ENCODE results near the gene UBR7.
"Not testable (repeated sequence)": the region's sequence is repeated elsewhere in the genome, so short reads cannot be mapped to it uniquely, and the experiment has no call there.

Gene UBR7, protein sequence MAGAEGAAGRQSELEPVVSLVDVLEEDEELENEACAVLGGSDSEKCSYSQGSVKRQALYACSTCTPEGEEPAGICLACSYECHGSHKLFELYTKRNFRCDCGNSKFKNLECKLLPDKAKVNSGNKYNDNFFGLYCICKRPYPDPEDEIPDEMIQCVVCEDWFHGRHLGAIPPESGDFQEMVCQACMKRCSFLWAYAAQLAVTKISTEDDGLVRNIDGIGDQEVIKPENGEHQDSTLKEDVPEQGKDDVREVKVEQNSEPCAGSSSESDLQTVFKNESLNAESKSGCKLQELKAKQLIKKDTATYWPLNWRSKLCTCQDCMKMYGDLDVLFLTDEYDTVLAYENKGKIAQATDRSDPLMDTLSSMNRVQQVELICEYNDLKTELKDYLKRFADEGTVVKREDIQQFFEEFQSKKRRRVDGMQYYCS

DNA sequence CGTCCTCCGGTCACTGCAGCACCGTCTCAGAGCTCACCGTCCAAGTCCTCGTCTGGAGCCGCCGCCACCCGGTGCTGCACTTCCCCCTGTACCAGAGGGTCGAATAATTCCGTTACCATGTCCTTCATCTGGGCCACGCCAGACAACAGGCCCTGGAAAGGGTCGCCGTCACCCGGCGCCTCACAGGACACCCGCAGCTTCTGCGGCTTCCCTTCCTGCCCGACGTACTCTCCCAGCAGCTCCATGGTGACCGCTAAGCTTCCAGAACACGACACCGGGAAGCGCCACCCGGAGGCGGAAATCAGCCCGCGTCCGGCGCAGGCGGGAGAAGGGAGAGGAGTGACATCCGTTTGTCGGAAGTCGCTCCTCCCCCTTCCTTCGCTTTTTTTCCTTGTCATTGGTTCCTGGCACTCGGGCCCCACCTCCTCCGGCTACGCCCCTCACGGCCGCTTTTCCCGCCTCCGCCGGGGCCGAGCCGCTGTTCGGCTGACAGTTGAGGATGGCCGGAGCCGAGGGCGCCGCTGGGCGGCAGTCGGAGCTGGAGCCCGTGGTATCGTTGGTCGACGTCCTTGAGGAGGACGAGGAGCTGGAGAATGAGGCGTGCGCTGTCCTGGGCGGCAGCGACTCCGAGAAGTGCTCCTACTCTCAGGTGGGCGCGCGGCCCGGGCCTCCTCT is at the start of gene UBR7, which contains the start of gene GON7:
Gene UBR7 (plus strand): TSS at position 464 of the 675 bp plus-strand sequence. CDS start 36 bp downstream, at position 500.
Gene GON7 (minus strand): TSS at position 273 of the 675 bp plus-strand sequence. CDS start 28 bp downstream, at position 245.
- peak; percentile 93 for DNase-seq (ENCODE audit: low spot score)

DNA sequence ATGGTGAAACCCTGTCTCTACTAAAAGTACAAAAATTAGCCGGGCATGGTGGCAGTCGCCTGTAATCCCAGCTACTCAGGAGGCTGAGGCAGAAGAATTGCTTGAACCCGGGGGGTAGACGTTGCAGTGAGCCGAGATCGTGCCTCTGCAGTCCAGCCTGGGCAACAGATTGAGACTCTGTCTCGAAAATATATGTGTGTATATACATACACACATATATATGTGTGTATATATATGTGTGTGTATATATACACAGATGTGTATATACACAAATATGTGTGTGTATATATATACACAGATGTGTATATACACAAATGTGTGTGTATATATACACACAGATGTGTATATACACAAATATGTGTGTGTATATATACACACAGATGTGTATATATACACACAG is 48.7 kb upstream of the UBR7 start:
- not testable (repeated sequence) for DNase-seq (ENCODE audit: low spot score)

DNA sequence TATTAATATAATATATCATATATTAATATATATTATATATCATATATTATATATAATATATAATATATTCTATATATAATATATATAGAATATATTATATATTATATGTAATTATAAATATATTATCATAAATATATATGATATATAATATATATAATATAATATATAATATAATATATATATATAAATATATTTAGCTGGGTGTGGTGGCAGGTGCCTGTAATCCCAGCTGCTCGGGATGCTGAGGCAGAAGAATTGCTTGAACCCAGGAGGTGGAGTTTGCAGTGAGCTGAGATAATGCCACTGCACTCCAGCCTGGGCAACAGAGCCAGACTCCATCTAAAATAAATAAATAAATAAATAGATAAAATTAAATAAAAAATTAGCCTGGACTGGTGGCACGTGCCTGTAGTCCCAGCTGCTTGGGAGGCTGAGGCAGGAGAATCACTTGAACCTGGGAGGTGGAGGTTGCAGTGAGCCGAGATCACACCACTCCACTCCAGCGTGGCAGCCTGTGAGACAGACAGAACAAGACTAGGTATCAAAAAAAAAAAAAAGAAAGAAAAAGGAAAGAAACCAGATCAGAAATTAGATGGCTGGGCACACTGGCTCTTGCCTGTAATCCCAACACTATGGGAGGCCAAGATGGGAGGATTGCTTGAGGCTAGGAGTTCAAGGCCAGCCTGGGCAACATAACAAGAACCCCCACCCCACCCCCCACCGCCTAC is 47.3 kb upstream of the UBR7 start:
- not testable (repeated sequence) for DNase-seq (ENCODE audit: low spot score)

DNA sequence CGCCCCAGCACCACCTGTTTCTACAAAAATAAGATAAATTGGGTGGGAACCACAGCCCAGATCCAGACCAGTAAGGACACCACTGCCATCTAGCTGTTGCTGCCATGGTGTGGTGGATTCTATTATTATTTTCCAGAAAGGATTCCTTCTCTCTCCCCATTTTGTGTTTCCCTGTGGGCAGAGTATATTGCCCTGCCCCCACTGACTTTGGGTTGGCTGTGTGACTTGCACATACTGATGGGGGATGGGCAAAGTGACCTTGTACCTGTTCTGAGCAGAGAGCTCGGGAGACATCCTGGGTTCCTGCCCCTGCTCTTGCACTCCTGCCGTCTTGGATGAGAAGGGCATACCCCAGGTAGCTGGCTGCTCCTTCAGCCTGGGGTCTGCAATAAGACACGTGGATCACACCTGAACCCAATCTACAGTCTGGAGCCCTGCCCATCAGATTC is 46.7 kb upstream of the UBR7 start:
- DNase-seq (ENCODE audit: low spot score) = no peak

DNA sequence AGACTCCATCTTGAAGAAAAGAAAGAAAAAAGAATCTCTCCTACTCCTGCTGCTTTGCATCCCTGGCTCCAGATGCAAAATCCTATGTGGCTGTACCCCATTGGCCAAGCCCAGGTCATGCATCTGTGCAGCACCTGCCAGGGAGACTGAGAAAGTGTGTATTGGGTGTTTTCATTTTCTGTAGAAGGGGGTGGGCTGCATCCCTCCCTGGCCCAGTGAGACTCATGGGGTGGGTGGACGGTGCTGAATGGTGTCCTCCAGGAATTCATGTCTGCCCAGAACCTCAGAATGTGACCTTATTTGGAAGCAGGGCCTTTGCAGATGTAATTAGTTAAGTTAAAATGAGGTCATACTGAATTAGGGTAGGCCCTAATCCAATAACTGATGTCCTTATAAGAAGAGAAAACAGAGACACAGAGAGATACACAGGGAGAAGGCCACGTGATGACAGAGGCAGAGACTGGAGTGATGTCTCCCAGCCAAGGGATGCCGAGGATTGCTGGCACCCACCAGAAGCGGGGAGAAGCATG is 45.6 kb upstream of the UBR7 start:
- DNase-seq (ENCODE audit: low spot score) = no peak

DNA sequence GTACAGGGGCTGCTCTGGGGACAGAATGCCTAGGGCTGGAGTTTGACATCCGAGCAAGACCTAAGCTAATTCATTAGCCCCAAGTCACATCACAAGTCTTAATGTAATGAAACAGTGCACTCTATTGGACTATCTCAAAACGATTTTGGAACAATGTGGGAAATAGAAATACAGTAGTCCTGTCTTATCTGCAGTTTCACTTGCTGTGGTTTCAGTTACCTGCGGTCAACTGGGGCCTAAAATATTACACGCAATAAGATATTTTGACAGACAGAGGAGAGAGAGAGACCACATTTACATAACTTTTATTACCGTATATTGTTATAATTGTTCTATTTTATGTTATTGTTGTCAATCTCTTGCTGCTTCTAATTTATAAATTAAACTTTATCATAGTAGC is 43.5 kb upstream of the UBR7 start:
- DNase-seq (ENCODE audit: low spot score) = no peak

DNA sequence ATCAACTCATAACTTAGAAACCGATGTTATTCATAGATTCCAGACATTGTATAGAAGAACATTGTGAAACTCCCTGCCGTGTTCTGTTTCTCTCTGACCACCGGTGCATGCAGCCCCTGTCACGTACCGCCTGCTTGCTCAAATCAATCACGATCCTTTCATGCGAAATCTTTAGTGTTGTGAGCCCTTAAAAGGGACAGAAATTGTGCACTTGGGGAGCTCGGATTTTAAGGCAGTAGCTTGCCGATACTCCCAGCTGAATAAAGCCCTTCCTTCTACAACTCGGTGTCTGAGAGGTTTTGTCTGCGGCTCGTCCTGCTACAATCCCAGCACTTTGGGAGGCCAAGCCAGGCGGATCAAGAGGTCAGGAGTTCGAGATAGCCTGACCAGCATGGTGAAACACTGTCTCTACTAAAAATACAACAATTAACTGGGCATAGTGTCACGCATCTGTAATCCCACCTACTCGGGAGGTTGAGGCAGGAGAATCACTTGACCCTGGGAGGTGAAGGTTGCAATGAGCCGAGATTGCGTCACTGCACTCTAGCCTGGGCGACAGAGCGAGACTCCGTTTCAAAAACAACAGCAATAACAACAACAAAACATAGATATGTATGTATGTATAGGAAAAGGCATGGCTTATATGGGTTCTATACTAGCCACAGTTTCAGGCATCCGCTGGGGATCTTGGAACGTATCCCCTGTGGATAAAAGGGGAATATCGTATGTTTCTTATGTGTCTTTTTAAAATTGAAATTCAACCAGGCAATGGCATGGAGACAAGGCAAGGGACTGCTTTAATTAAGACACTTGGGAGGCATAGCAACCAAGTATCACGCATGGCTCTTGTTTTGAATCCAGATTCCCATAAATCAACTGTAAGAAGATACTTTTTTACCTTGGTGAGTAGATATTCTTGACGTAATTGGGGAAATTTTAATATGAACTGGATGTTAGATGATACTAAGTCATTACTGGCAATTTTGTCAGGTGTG is 41.5 kb upstream of the UBR7 start:
- DNase-seq (ENCODE audit: low spot score) = not testable (repeated sequence)

DNA sequence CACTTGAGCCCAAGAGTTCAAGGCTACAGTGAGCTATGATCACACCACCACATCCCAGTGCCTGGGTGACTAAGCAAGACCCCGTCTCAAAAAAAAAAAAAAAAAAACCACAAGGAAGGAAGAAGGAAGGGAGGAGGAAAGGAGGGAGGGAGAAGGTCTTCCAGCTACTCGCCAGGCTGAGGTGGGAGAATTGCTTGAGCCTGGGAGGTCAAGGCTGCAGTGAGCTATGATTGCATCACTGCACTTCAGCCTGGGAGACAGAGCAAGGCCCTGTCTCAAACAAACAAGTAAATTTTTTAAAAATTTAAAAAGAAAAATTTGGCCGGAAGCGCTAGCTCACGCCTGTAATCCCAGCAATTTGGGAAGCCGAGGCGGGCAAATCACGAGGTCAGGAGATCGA is 38.4 kb upstream of the UBR7 start:
- not testable (repeated sequence) for DNase-seq (ENCODE audit: low spot score)

DNA sequence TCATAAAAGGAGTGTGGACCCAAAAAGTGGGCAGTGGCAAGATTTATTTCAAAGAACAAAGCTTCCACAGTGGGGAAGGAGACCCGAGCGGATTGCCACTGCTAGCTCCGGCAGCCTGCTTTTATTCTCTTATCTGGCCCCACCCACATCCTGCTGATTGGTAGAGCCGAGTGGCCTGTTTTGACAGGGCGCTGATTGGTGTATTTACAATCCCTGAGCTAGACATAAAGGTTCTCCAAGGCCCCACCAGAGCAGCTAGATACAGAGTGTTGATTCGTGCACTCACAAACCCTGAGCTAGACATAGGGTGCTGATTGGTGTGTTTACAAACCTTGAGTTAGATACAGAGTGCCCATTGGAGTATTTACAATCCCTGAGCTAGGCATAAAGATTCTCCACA is 37.4 kb upstream of the UBR7 start:
- not testable (repeated sequence) for DNase-seq (ENCODE audit: low spot score)

DNA sequence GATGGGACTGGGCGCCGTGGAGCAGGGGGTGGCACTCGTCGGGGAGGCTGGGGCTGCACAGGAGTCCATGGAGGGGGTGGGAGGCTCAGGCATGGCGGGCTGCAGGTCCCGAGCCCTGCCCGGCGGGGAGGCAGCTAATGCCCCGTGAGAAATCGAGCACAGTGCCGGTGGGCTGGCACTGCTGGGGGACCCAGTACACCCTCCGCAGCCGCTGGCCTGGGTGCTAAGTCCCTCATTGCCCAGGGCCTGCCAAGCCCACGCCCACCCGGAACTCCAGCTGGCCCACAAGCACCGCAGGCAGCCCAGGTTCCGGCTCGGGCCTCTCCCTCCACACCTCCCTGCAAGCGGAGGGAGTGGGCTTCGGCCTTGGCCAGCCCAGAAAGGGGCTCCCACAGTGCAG is 36.9 kb upstream of the UBR7 start:
- DNase-seq (ENCODE audit: low spot score) = not testable (repeated sequence)

DNA sequence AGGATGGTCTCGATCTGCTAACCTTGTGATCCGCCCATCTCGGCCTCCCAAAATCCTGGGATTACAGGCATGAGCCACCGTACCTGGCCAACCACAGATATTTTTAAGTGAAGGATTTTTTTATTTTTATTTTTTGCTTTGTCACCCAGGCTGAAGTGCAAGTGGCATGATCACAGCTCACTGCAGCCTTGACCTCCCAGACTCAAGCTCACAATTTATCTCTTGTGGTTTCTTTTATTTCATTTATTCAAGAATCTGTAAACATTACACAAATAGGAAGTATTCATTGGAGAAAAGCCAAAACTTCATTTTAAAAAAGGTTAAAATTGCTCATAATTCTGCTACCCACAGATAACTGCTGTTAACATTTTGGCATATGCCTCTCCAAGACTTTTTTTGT is 35.7 kb upstream of the UBR7 start:
- no peak for DNase-seq (ENCODE audit: low spot score)

DNA sequence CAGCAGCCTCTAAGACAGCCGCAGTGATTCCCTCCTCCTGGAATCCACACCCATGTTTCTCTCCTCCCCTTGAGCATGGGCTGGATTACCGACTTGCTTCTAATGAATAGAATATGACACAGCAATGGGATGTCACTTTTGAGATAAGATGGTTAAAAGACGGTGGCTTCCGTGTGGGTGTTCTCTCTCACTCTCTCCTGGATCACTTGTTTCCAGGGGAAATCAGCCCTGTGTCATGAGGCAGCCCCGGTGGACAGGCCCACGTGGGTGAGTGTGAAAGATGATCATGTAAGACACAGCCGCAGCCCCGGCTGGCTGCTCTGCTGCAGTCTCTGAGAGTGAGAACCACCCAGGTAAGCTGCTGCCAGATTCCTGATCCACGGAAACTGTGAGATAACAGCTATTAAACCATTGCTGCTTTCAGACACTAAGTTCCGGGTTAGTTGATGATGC is 33.1 kb upstream of the UBR7 start:
- no peak for DNase-seq (ENCODE audit: low spot score)

DNA sequence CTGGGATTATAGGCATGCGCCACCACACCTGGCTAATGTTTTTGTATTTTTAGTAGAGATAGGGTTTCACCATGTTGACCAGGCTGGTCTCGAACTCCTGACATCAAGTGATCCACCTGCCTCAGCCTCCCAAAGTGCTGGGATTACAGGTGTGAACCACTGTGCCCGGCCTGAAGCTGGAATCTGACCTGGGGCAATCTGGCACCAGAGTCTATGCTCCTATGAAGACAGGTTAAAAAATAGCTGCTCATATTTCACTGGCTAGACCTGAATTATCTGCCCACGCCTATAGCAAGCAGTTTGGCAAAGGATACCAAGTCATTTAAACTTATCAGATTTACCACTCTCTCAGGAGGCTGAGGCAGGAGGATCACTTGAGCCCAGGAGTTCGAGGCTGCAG is 32.3 kb upstream of the UBR7 start:
- DNase-seq (ENCODE audit: low spot score) = not testable (repeated sequence)

DNA sequence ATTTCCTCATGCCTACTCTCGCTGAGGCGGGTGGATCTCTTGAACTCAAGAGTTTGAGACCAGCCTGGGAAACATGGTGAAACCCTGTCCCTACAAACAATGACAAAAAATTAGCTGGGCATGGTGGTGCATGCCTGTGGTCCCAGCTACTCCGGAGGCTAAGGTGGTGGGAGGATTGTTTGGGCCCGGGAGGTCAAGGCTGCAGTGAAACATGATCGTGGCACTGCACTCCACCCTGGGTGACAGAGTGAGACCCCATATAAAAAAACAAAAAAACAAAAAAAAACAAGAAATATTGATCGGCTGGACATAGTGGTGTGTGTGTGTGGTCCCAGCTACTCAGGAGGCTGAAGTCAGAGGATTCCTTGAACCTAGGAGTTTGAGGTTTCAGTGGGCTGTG is 31.6 kb upstream of the UBR7 start:
- no peak for DNase-seq (ENCODE audit: low spot score)

DNA sequence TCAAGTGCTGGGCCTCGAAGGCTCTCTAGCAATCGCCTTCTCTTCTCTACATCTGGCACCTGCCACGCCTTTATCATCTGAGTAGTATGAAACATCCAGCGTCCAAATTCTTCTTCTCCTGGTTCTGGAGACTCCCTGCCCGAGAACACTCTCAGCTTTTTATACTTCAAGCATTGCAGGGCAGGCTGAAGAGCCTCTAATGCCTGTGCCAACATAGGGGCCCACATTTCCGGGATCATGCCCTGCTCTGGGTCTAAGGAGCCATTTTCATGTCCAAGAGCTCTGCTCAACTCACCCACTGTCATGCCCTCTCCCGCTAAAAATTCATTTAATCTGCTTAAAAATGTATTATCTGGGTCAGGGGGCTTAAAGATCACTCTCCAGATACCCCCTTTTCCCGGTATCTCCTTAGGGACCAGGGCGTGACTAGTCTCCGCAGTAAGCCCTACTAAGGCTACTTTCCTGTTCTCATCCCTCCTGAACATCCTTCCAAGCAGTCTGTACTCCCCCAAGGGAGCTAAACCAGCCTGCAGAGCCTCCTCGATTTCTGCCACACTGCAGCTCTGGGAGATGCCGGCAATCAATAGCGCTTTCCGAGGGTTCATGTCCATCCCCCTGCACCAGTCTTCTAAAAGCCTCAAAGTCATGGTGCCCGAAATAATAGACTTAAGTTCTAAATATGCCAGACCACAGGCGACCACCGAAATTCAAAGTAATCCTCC is 23.3 kb upstream of the UBR7 start:
- no peak for DNase-seq (ENCODE audit: low spot score)

DNA sequence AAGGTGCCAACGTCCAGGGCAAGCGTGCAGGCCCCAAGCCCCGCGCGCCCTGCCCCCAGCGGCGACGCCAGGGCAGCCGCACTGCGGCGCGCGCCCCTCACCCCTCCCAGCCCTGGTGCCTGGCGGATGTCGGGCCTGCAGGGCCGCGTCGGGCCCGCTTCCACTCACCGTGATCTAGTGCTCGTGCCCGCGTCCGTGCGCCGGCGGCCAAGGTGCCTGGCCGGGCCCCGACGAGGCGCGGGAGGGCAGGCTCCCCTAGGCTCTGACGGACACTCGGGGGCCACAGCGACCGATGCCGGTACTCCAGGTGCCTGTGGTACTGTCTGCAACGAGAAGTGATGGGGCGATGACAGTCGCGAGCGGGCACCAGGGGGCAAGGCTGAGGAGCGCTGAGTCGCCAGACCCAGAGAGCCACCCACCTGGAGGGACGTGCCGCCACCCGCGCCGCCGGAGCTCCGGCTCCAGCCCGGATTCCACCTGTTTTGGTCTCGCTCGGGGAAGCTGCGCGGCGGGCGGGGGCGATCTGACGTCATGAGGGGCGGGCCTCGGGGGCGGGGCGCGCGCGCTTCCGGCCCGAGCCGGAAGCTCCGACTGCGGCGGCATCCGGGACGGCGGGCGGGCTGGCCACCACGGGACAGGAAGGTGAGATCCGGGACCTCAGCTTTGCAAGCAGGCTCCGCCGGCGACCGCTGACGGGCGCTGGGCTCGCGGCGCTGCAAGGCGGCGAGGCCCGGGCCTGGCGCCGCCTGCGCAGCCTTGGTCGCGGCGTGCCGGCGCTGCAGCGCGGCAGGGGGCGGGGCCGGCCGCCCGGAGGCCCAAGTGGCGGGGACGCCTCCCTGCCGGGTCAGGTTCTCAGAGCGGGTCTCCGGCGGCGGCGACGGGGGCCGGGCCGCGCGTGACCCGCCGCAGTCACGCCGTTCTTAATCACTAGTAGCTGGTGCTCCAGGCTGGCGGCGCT is 22.4 kb upstream of the UBR7 start, which contains the start of the genes LYSET and MOAP1:
Gene LYSET (plus strand): TSS at position 927 of the 958 bp plus-strand sequence. CDS start 89 bp downstream, outside the sequence.
Gene MOAP1 (minus strand): TSS at position 507 of the 958 bp plus-strand sequence. CDS start 655 bp downstream, outside the sequence.
- peak; percentile 91 for DNase-seq (ENCODE audit: low spot score)

DNA sequence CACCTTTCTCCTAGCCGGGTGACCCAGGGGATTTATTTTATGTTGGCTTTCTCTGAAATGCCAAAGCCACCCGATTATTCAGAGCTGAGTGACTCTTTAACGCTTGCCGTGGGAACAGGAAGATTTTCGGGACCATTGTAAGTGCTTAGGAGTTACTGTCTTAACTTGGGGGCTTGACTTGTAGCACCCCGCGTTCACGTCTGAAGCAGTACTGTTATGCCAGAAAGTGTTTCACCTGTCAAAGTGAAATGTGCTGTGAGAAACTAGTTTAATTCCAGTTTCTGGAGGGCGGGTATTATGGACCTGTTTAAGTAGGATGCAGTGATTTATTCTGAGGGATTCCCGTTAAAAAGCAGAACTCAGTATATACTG is 21.7 kb upstream of the UBR7 start:
- peak; percentile 9 for DNase-seq (ENCODE audit: low spot score)

DNA sequence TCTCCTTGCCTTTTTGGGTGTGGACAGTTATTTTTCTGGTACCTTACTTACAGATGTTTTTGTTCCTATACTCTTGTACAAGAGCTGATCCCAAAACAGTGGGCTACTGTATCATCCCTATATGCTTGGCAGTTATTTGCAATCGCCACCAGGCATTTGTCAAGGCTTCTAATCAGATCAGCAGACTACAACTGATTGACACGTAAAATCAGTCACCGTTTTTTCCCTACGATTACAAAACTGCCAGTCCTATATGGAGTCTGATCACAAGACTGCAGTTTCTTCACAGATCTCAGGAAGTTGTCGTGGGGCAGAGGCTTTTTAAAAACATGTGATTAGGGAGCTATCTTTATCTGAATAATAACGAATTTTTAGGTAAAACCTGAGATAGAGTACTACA is 20.6 kb upstream of the UBR7 start:
- no peak for DNase-seq (ENCODE audit: low spot score)

DNA sequence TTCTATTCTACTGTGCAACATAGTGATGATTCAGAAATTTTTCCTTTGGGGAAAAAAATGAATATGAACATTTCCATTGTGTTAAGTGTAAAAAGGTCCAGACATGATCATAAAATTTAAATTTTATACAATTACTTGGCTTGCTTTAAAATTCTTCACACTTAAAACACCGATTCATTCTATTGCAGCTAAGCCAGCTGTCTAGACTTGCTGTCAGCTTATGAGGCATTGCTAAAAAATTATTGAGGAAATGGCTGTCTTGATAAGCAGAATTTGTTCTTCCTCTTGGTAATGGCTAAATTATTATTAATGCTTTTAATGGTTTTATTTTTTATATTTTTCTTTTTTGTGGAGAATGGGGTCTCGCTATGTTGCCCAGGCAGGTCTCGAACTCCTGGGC is 20.1 kb upstream of the UBR7 start:
- no peak for DNase-seq (ENCODE audit: low spot score)

All from germinal center (tissue), 1 donor.